HL-60 (cell line): ENCODE results near the gene EDIL3.
"Not testable (repeated sequence)": the region's sequence is repeated elsewhere in the genome, so short reads cannot be mapped to it uniquely, and the experiment has no call there.

Experiments
- DNase-seq, 2 experiments: peaks; one replicate each; pipeline ENCODE4 v3.0.0-alpha.2; 2010 to 2020; ENCODE audit warnings: low read depth in 1 of 2, low spot score in 1 of 2
- H3K27ac ChIP-seq: fragments of 250-450 bp; sonication (Bioruptor Pico); replicated peaks from 2 replicates; pipeline ENCODE4 v1.5.1; 2020; ENCODE audit warnings: mild to moderate bottlenecking, moderate library complexity
- H3K27me3 ChIP-seq: fragments of 250-450 bp; sonication (Bioruptor Pico); 2 replicates; pipeline ENCODE4 v1.5.1; 2021; ENCODE audit warnings: mild to moderate bottlenecking, moderate library complexity; ENCODE audit not compliant: insufficient read depth, poor library complexity, severe bottlenecking
- H3K4me3 ChIP-seq: replicated peaks from 2 replicates; pipeline ENCODE4 v1.5.1; 2011; ENCODE audit warnings: mild to moderate bottlenecking, control low read depth, low read length; ENCODE audit not compliant: insufficient read depth
- GABPA ChIP-seq: IDR thresholded peaks from 2 replicates; pipeline ENCODE4 v1.6.1; 2012; ENCODE audit warnings: low read depth
- POLR2AphosphoS5 ChIP-seq: IDR thresholded peaks from 2 replicates; pipeline ENCODE4 v1.6.1; 2012; ENCODE audit warnings: low read depth
- SPI1 ChIP-seq: IDR thresholded peaks from 2 replicates; pipeline ENCODE4 v1.6.1; 2012; ENCODE audit warnings: low read depth, mild to moderate bottlenecking, borderline replicate concordance
- TF ChIP-seq, protein P1 (sequence below): IDR thresholded peaks from one replicate; pipeline ENCODE4 v1.5.1; 2011; ENCODE audit warnings: low read length, control low read depth, inconsistent platforms; ENCODE audit not compliant: insufficient read depth
- TF ChIP-seq, protein P2 (sequence below): IDR thresholded peaks from 2 replicates; pipeline ENCODE4 v1.6.1; 2012; ENCODE audit warnings: low read depth; ENCODE audit not compliant: insufficient replicate concordance

The EDIL3 gene

DNA sequence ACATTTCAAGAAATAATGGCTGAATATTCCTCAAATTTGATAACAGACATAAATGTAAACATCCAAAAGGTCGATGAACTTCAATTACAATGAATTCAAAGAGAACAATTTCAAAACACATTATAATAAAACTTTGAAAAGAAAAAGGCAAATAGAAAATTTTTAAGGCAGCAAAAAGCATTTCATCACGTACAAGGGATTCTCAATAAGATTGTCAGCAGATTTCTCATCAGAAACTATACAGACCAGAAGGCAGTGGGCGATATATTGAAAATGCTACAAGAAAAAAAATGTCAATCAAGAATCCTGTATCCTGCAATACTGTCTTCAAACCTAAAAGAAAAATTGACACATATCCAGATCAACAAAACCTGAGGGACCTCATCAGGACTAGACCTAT, 62.0 kb downstream of the EDIL3 start:
- no peak for DNase-seq
- H3K4me3 ChIP-seq: no peak overlapping the region
- H3K27me3 ChIP-seq: no peaks in the 10 kb centered on the region
- TF ChIP-seq SPI1 (no peak), GABPA (no peak), POLR2AphosphoS5 (no peak)
- TF ChIP-seq, protein P1, sequence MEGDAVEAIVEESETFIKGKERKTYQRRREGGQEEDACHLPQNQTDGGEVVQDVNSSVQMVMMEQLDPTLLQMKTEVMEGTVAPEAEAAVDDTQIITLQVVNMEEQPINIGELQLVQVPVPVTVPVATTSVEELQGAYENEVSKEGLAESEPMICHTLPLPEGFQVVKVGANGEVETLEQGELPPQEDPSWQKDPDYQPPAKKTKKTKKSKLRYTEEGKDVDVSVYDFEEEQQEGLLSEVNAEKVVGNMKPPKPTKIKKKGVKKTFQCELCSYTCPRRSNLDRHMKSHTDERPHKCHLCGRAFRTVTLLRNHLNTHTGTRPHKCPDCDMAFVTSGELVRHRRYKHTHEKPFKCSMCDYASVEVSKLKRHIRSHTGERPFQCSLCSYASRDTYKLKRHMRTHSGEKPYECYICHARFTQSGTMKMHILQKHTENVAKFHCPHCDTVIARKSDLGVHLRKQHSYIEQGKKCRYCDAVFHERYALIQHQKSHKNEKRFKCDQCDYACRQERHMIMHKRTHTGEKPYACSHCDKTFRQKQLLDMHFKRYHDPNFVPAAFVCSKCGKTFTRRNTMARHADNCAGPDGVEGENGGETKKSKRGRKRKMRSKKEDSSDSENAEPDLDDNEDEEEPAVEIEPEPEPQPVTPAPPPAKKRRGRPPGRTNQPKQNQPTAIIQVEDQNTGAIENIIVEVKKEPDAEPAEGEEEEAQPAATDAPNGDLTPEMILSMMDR: no peak
- TF ChIP-seq, protein P2, sequence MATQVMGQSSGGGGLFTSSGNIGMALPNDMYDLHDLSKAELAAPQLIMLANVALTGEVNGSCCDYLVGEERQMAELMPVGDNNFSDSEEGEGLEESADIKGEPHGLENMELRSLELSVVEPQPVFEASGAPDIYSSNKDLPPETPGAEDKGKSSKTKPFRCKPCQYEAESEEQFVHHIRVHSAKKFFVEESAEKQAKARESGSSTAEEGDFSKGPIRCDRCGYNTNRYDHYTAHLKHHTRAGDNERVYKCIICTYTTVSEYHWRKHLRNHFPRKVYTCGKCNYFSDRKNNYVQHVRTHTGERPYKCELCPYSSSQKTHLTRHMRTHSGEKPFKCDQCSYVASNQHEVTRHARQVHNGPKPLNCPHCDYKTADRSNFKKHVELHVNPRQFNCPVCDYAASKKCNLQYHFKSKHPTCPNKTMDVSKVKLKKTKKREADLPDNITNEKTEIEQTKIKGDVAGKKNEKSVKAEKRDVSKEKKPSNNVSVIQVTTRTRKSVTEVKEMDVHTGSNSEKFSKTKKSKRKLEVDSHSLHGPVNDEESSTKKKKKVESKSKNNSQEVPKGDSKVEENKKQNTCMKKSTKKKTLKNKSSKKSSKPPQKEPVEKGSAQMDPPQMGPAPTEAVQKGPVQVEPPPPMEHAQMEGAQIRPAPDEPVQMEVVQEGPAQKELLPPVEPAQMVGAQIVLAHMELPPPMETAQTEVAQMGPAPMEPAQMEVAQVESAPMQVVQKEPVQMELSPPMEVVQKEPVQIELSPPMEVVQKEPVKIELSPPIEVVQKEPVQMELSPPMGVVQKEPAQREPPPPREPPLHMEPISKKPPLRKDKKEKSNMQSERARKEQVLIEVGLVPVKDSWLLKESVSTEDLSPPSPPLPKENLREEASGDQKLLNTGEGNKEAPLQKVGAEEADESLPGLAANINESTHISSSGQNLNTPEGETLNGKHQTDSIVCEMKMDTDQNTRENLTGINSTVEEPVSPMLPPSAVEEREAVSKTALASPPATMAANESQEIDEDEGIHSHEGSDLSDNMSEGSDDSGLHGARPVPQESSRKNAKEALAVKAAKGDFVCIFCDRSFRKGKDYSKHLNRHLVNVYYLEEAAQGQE: no peak
- no peak overlapping the region for H3K27ac ChIP-seq

- H3K4me3 ChIP-seq, H3K27ac ChIP-seq, DNase-seq, H3K27me3 ChIP-seq: not testable (repeated sequence)
Measured at GRCh38 chr5:84317826-84318225, 66.9 kb downstream of the EDIL3 start.

DNA sequence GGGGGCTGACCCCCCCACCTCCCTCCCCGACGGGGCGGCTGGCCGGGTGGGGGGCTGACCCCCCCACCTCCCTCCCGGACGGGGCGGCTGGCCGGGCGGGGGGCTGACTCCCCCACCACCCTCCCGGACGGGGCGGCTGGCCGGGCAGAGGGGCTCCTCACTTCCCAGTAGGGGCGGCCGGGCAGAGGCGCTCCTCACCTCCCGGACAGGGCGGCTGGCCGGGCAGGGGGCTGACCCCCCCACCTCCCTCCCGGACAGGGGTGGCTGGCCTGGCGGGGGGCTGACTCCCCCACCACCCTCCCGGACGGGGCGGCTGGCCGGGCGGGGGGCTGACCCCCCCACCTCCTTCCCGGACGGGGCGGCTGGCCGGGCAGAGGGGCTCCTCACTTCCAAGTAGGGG, 72.4 kb downstream of the EDIL3 start:
- H3K27ac ChIP-seq, DNase-seq, H3K27me3 ChIP-seq, H3K4me3 ChIP-seq: not testable (repeated sequence)

GRCh38 chr5:84309850-84310249, 74.8 kb downstream of the EDIL3 start:
- H3K4me3 ChIP-seq, H3K27me3 ChIP-seq, H3K27ac ChIP-seq, DNase-seq: not testable (repeated sequence)

GRCh38 chr5:84306601-84307000, 78.1 kb downstream of the EDIL3 start:
- DNase-seq: no peak
- Histone ChIP-seq H3K4me3 (no peak overlapping the region), H3K27me3 (no peaks in the 10 kb centered on the region), H3K27ac (no peak overlapping the region)
- TF ChIP-seq, protein P2: no peak
- no peak for TF ChIP-seq POLR2AphosphoS5
- no peak for TF ChIP-seq GABPA
- TF ChIP-seq, protein P1: no peak
- no peak for TF ChIP-seq SPI1

- no peak for TF ChIP-seq GABPA
- TF ChIP-seq POLR2AphosphoS5: no peak
- TF ChIP-seq, protein P1: no peak
- no peaks in the 10 kb centered on the region for H3K27me3 ChIP-seq
Measured at GRCh38 chr5:84304599-84304998, 80.1 kb downstream of the EDIL3 start.

More at GRCh38 chr5:84304599-84304998, 80.1 kb downstream of the EDIL3 start:
- no peak for DNase-seq
- H3K4me3 ChIP-seq: no peak overlapping the region
- H3K27ac ChIP-seq: no peak overlapping the region
